ENCODE data around the gene TMEM209.
"Not testable (repeated sequence)": the region's sequence is repeated elsewhere in the genome, so short reads cannot be mapped to it uniquely, and the experiment has no call there.

Gene TMEM209

GRCh38 chr7:130205084-130205947 lies at the start of gene TMEM209:
Gene TMEM209, minus strand, starts transcription at chr7:130205406. Its CDS starts 31 bp downstream, at chr7:130205375.
- H3K27me3 ChIP-seq (ENCODE audit: control insufficient read depth, low read length) = no peaks in the 10 kb centered on the region
- no peaks in the 10 kb centered on the region for H3F3A ChIP-seq (ENCODE audit: control insufficient read depth, insufficient read depth)
- TF ChIP-seq CTCF (IDR thresholded peaks at IDR 0.05; ENCODE audit: low read depth, low read length, poor library complexity, severe bottlenecking) (no peak), EZH2phosphoT487 (IDR thresholded peaks at IDR 0.05; ENCODE audit: borderline replicate concordance, low read length) (no peak)

GRCh38 chr7:130254555-130254954 lies 49.3 kb upstream of the TMEM209 start:
- H3K27me3 ChIP-seq (ENCODE audit: control insufficient read depth, low read length) = no peaks in the 10 kb centered on the region
- no peaks in the 10 kb centered on the region for H3F3A ChIP-seq (ENCODE audit: control insufficient read depth, insufficient read depth)
- no peak overlapping the region for H3K27ac ChIP-seq (ENCODE audit: low read depth, low read length)
- H3K4me2 ChIP-seq (ENCODE audit: low read length) = no peak overlapping the region
- H3K4me1 ChIP-seq (ENCODE audit: control insufficient read depth, low read length) = no peaks in the 10 kb centered on the region
- H4K20me1 ChIP-seq (ENCODE audit: control insufficient read depth, insufficient read depth, low read depth, low read length) = no peaks in the 10 kb centered on the region
- H3K9me3 ChIP-seq (ENCODE audit: control insufficient read depth, insufficient read depth, low read length) = peaks cover 24% of the 10 kb centered on the region
- no peaks in the 10 kb centered on the region for H3K79me2 ChIP-seq (ENCODE audit: control insufficient read depth, low read length)
- TF ChIP-seq CTCF (IDR thresholded peaks at IDR 0.05; ENCODE audit: low read depth, low read length, poor library complexity, severe bottlenecking) = no peak
- no peak for TF ChIP-seq EZH2phosphoT487 (IDR thresholded peaks at IDR 0.05; ENCODE audit: borderline replicate concordance, low read length)
- H3K36me3 ChIP-seq (ENCODE audit: control insufficient read depth, low read length) = no peaks in the 10 kb centered on the region
- no peaks in the 10 kb centered on the region for H3K9me2 ChIP-seq (replicated peaks; ENCODE audit: control insufficient read depth, low read length)
- no peak overlapping the region for H3K4me3 ChIP-seq (ENCODE audit: low read length)

More at GRCh38 chr7:130205084-130205947, at the start of gene TMEM209:
- Histone ChIP-seq H3K4me1 (ENCODE audit: control insufficient read depth, low read length) (peaks cover 16% of the 10 kb centered on the region), H3K9me2 (replicated peaks; ENCODE audit: control insufficient read depth, low read length) (no peaks in the 10 kb centered on the region), H3K4me2 (ENCODE audit: low read length) (peak within 1 kb of the TSS; percentile 75), H3K36me3 (ENCODE audit: control insufficient read depth, low read length) (peaks cover 44% of the 10 kb centered on the region), H3K9me3 (ENCODE audit: control insufficient read depth, insufficient read depth, low read length) (no peaks in the 10 kb centered on the region), H4K20me1 (ENCODE audit: control insufficient read depth, insufficient read depth, low read depth, low read length) (no peaks in the 10 kb centered on the region), H3K27ac (ENCODE audit: low read depth, low read length) (peak within 1 kb of the TSS; percentile 70), H3K4me3 (ENCODE audit: low read length) (peak within 1 kb of the TSS; percentile 91), H3K79me2 (ENCODE audit: control insufficient read depth, low read length) (peaks cover 38% of the 10 kb centered on the region)

- not testable (repeated sequence) for H4K20me1 ChIP-seq (ENCODE audit: control insufficient read depth, insufficient read depth, low read depth, low read length); H3K9me2 ChIP-seq (replicated peaks; ENCODE audit: control insufficient read depth, low read length); H3K27me3 ChIP-seq (ENCODE audit: control insufficient read depth, low read length); H3K79me2 ChIP-seq (ENCODE audit: control insufficient read depth, low read length); H3K9me3 ChIP-seq (ENCODE audit: control insufficient read depth, insufficient read depth, low read length); H3K4me3 ChIP-seq (ENCODE audit: low read length); H3K36me3 ChIP-seq (ENCODE audit: control insufficient read depth, low read length); H3K4me1 ChIP-seq (ENCODE audit: control insufficient read depth, low read length); H3K27ac ChIP-seq (ENCODE audit: low read depth, low read length); H3F3A ChIP-seq (ENCODE audit: control insufficient read depth, insufficient read depth); H3K4me2 ChIP-seq (ENCODE audit: low read length)
Measured at GRCh38 chr7:130249626-130250025, 44.4 kb upstream of the TMEM209 start.

DNA sequence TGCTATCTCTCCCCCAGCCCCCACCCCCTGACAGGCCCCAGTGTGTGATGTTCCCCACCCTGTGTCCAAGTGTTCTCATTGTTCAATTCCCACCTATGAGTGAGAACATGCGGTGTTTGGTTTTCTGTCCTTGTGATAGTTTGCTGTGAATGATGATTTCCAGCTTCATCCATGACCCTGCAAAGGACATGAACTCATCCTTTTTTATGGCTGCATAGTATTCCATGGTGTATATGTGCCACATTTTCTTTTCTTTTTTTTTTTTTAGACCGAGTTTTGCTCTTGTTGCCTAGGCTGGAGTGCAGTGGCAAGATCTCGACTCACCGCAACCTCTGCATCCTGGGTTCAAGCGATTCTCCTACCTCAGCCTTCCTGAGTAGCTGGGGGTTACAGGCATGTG lies 43.6 kb upstream of the TMEM209 start:
- not testable (repeated sequence) for H3K79me2 ChIP-seq (ENCODE audit: control insufficient read depth, low read length); H3K9me3 ChIP-seq (ENCODE audit: control insufficient read depth, insufficient read depth, low read length); H3F3A ChIP-seq (ENCODE audit: control insufficient read depth, insufficient read depth); H3K4me2 ChIP-seq (ENCODE audit: low read length); H3K4me3 ChIP-seq (ENCODE audit: low read length); H3K9me2 ChIP-seq (replicated peaks; ENCODE audit: control insufficient read depth, low read length); H3K4me1 ChIP-seq (ENCODE audit: control insufficient read depth, low read length); H4K20me1 ChIP-seq (ENCODE audit: control insufficient read depth, insufficient read depth, low read depth, low read length); H3K27ac ChIP-seq (ENCODE audit: low read depth, low read length); H3K36me3 ChIP-seq (ENCODE audit: control insufficient read depth, low read length)
- H3K27me3 ChIP-seq (ENCODE audit: control insufficient read depth, low read length) = 0 out of 2 replicates have a peak, but pooled peaks cover 11% of the 10 kb centered on the region

- H4K20me1 ChIP-seq (ENCODE audit: control insufficient read depth, insufficient read depth, low read depth, low read length); H3K36me3 ChIP-seq (ENCODE audit: control insufficient read depth, low read length); H3K4me2 ChIP-seq (ENCODE audit: low read length); H3K4me3 ChIP-seq (ENCODE audit: low read length); H3F3A ChIP-seq (ENCODE audit: control insufficient read depth, insufficient read depth); H3K4me1 ChIP-seq (ENCODE audit: control insufficient read depth, low read length); H3K9me2 ChIP-seq (replicated peaks; ENCODE audit: control insufficient read depth, low read length); H3K9me3 ChIP-seq (ENCODE audit: control insufficient read depth, insufficient read depth, low read length); H3K27ac ChIP-seq (ENCODE audit: low read depth, low read length); H3K79me2 ChIP-seq (ENCODE audit: control insufficient read depth, low read length): not testable (repeated sequence)
- peaks cover 18% of the 10 kb centered on the region; the same call in 1 of the 2 replicates for H3K27me3 ChIP-seq (ENCODE audit: control insufficient read depth, low read length)
Measured at GRCh38 chr7:130246491-130246890, 41.3 kb upstream of the TMEM209 start.

DNA sequence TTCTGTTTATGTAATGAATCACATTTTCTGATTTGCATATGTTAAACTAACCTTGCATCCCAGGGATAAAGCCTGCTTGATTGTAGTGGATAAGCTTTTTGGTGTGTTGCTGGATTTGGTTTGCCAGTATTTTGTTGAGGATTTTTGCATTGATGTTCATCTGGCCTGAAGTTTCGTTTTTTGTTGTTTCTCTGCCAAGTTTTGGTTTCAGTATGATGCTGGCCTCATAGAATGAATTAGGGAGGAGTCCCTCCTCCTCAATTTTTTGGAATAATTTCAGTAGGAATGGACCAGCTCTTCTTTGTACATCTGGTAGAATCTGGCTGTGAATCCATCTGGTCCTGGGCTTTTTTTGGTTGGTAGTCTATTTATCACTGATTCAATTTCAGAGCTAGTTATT lies 38.3 kb upstream of the TMEM209 start:
- not testable (repeated sequence) for H3K4me3 ChIP-seq (ENCODE audit: low read length); H3K9me2 ChIP-seq (replicated peaks; ENCODE audit: control insufficient read depth, low read length); H3K27ac ChIP-seq (ENCODE audit: low read depth, low read length); H3F3A ChIP-seq (ENCODE audit: control insufficient read depth, insufficient read depth); H3K4me2 ChIP-seq (ENCODE audit: low read length); H3K36me3 ChIP-seq (ENCODE audit: control insufficient read depth, low read length); H4K20me1 ChIP-seq (ENCODE audit: control insufficient read depth, insufficient read depth, low read depth, low read length); H3K79me2 ChIP-seq (ENCODE audit: control insufficient read depth, low read length); H3K9me3 ChIP-seq (ENCODE audit: control insufficient read depth, insufficient read depth, low read length); H3K4me1 ChIP-seq (ENCODE audit: control insufficient read depth, low read length)
- H3K27me3 ChIP-seq (ENCODE audit: control insufficient read depth, low read length) = peaks cover 18% of the 10 kb centered on the region; the same call in 1 of the 2 replicates
